Measurements from ENCODE around the gene ARHGEF37.
"Not testable (repeated sequence)": the region's sequence is repeated elsewhere in the genome, so short reads cannot be mapped to it uniquely, and the experiment has no call there.

ARHGEF37 gene

GRCh38 chr5:149652697-149653096 lies 71.4 kb downstream of the ARHGEF37 start:
- DNase-seq: no peak

GRCh38 chr5:149654231-149654630 lies 72.9 kb downstream of the ARHGEF37 start:
- no peak for DNase-seq

GRCh38 chr5:149654883-149655505 lies 73.7 kb downstream of the ARHGEF37 start:
- no peak for DNase-seq

- DNase-seq: peak; percentile 37
Measured at GRCh38 chr5:149656576-149657182, 75.4 kb downstream of the ARHGEF37 start.

- no peak for DNase-seq
Measured at GRCh38 chr5:149657324-149657723, 76.0 kb downstream of the ARHGEF37 start.

- no peak for DNase-seq
Measured at GRCh38 chr5:149658299-149658698, 77.0 kb downstream of the ARHGEF37 start.

GRCh38 chr5:149664083-149664482 lies 82.8 kb downstream of the ARHGEF37 start:
- DNase-seq: no peak

GRCh38 chr5:149664666-149665415 lies 83.5 kb downstream of the ARHGEF37 start:
- DNase-seq: no peak

GRCh38 chr5:149665416-149666175 lies 84.3 kb downstream of the ARHGEF37 start:
- DNase-seq: no peak

- no peak for DNase-seq
Measured at GRCh38 chr5:149666212-149666852, 85.0 kb downstream of the ARHGEF37 start.

GRCh38 chr5:149667084-149667828 lies 86.0 kb downstream of the ARHGEF37 start:
- no peak for DNase-seq

GRCh38 chr5:149667829-149668330 lies 86.6 kb downstream of the ARHGEF37 start:
- no peak for DNase-seq

GRCh38 chr5:149669273-149669672 lies 88.0 kb downstream of the ARHGEF37 start:
- not testable (repeated sequence) for DNase-seq

GRCh38 chr5:149671544-149671943 lies 90.2 kb downstream of the ARHGEF37 start:
- no peak for DNase-seq

GRCh38 chr5:149672701-149673476 lies 91.6 kb downstream of the ARHGEF37 start:
- no peak for DNase-seq

GRCh38 chr5:149674686-149675085 lies 93.4 kb downstream of the ARHGEF37 start:
- no peak for DNase-seq

GRCh38 chr5:149675610-149676201 lies 94.4 kb downstream of the ARHGEF37 start:
- no peak for DNase-seq

GRCh38 chr5:149677731-149678130 lies 96.4 kb downstream of the ARHGEF37 start:
- no peak for DNase-seq

- DNase-seq: no peak
Measured at GRCh38 chr5:149679876-149680809, 98.8 kb downstream of the ARHGEF37 start.
